ENCODE measurements around the gene PREX1.

PREX1 gene

GRCh38 chr20:48858075-48858790 is 30.4 kb upstream of the PREX1 start:
- no peak for DNase-seq
- no peak for TF ChIP-seq CTCF (IDR thresholded peaks at IDR 0.05; ENCODE audit: low read depth, low read length, missing control alignments)
- in situ Hi-C loops (cut with HindIII; ENCODE audit: low pct_ligation_motif_present, low sequenced_read_pairs): no loop called here
- Histone ChIP-seq H3K27ac (no peak overlapping the region), H3K36me3 (replicated peaks) (no peaks in the 10 kb centered on the region), H3K27me3 (replicated peaks) (no peaks in the 10 kb centered on the region), H3K4me3 (ENCODE audit: low read depth, low read length) (no peak overlapping the region)

GRCh38 chr20:48856130-48856529 is 28.3 kb upstream of the PREX1 start:
- H3K36me3 ChIP-seq (replicated peaks): no peaks in the 10 kb centered on the region
- no peaks in the 10 kb centered on the region for H3K27me3 ChIP-seq (replicated peaks)
- H3K4me3 ChIP-seq (ENCODE audit: low read depth, low read length): no peak overlapping the region
- in situ Hi-C loops (cut with HindIII; ENCODE audit: low pct_ligation_motif_present, low sequenced_read_pairs): no loop called here
- DNase-seq: no peak
- H3K27ac ChIP-seq: no peak overlapping the region
- no peak for TF ChIP-seq CTCF (IDR thresholded peaks at IDR 0.05; ENCODE audit: low read depth, low read length, missing control alignments)

GRCh38 chr20:48855046-48855445 is 27.2 kb upstream of the PREX1 start:
- H3K27ac ChIP-seq: no peak overlapping the region
- H3K36me3 ChIP-seq (replicated peaks): no peaks in the 10 kb centered on the region
- TF ChIP-seq CTCF (IDR thresholded peaks at IDR 0.05; ENCODE audit: low read depth, low read length, missing control alignments): no peak
- DNase-seq: no peak
- no peaks in the 10 kb centered on the region for H3K27me3 ChIP-seq (replicated peaks)
- no peak overlapping the region for H3K4me3 ChIP-seq (ENCODE audit: low read depth, low read length)
- in situ Hi-C loops (cut with HindIII; ENCODE audit: low pct_ligation_motif_present, low sequenced_read_pairs): no loop called here

GRCh38 chr20:48852609-48853008 is 24.8 kb upstream of the PREX1 start:
- no peak for TF ChIP-seq CTCF (IDR thresholded peaks at IDR 0.05; ENCODE audit: low read depth, low read length, missing control alignments)
- no peak for DNase-seq
- in situ Hi-C loops (cut with HindIII; ENCODE audit: low pct_ligation_motif_present, low sequenced_read_pairs): no loop called here
- Histone ChIP-seq H3K27ac (no peak overlapping the region), H3K27me3 (replicated peaks) (no peaks in the 10 kb centered on the region), H3K4me3 (ENCODE audit: low read depth, low read length) (no peak overlapping the region), H3K36me3 (replicated peaks) (no peaks in the 10 kb centered on the region)

- DNase-seq: no peak
- in situ Hi-C loops (cut with HindIII; ENCODE audit: low pct_ligation_motif_present, low sequenced_read_pairs): no loop called here
- Histone ChIP-seq H3K36me3 (replicated peaks) (no peaks in the 10 kb centered on the region), H3K4me3 (ENCODE audit: low read depth, low read length) (no peak overlapping the region), H3K27ac (no peak overlapping the region), H3K27me3 (replicated peaks) (no peaks in the 10 kb centered on the region)
- no peak for TF ChIP-seq CTCF (IDR thresholded peaks at IDR 0.05; ENCODE audit: low read depth, low read length, missing control alignments)
Observed at GRCh38 chr20:48851579-48851978, 23.8 kb upstream of the PREX1 start.

GRCh38 chr20:48850977-48851299 is 23.1 kb upstream of the PREX1 start:
- Histone ChIP-seq H3K4me3 (ENCODE audit: low read depth, low read length) (no peak overlapping the region), H3K27ac (no peak overlapping the region), H3K27me3 (replicated peaks) (no peaks in the 10 kb centered on the region), H3K36me3 (replicated peaks) (no peaks in the 10 kb centered on the region)
- no peak for TF ChIP-seq CTCF (IDR thresholded peaks at IDR 0.05; ENCODE audit: low read depth, low read length, missing control alignments)
- no peak for DNase-seq
- in situ Hi-C loops (cut with HindIII; ENCODE audit: low pct_ligation_motif_present, low sequenced_read_pairs): no loop called here
